HG03108 (cell line): ENCODE data around the gene ACOXL.
A peak's percentile ranks its signal among the peaks of the same experiment; 100 is the strongest.
"Not testable (repeated sequence)": the region's sequence is repeated elsewhere in the genome, so short reads cannot be mapped to it uniquely, and the experiment has no call there.

Source experiments
- ATAC-seq: cut with Tn5 transposase; IDR thresholded peaks from one replicate; pipeline ENCODE4 v1.9.1; 2021; ENCODE audit warnings: moderate library complexity; ENCODE audit not compliant: unreplicated experiment

Gene ACOXL

GRCh38 chr2:110852541-110853263 lies 120.3 kb downstream of the ACOXL start:
- no peak for ATAC-seq

- no peak for ATAC-seq
These were observed 121.1 kb downstream of the ACOXL start for GRCh38 chr2:110853516-110853915.

- ATAC-seq = no peak
These were observed 121.6 kb downstream of the ACOXL start for GRCh38 chr2:110853948-110854347.

DNA sequence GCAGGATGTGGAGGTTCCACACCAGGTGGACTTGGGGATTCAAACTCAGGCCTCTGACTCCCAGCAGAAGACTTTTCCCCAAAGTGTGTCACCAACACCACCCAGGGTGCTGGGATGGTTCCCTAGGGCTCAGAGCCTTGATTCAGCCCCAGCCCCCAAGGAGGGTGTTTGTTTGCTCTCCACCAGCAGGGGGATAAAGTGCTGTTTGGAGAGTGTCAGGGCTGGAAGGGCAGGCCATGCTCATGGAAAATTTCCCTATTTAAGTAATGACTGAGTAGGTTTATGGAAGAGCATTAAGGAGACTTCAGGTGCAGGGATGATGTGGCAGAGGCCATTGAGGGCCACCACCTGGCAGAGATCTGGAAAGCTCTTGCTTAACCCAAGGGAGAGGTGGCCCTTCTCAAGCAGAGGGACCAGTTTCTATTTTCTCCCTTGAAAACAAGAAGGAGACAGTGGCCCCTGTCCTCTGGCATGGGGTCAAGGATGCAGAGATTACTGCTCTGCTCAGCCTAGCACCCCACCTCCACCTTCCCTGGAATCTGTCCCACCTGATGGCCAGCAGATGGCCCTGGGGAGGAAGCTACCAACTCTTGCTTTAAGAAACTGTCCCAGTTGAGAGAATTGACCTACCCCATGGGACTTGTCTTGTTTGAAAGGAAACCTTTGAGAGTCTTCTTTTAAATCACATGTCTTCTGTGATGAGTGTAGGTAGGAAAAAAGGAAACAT lies 122.1 kb downstream of the ACOXL start:
- no peak for ATAC-seq

DNA sequence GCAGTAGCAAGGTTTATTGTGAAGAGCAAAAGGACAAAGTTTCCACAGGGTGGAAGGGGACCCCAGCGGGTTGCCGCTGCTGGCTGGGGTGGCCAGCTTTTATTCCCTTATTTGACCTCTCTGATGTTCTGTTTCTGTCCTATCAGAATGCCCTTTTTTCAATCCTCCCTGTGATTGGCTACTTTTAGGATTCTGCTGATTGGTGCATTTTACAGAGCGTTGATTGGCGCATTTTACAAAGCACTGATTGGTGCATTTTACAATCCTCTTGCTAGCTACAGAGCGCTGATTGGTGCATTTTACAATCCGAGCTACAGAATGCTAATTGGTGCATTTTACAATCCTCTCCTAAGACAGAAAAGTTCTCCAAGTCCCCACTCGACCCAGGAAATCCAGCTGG lies 123.5 kb downstream of the ACOXL start:
- ATAC-seq = not testable (repeated sequence)

DNA sequence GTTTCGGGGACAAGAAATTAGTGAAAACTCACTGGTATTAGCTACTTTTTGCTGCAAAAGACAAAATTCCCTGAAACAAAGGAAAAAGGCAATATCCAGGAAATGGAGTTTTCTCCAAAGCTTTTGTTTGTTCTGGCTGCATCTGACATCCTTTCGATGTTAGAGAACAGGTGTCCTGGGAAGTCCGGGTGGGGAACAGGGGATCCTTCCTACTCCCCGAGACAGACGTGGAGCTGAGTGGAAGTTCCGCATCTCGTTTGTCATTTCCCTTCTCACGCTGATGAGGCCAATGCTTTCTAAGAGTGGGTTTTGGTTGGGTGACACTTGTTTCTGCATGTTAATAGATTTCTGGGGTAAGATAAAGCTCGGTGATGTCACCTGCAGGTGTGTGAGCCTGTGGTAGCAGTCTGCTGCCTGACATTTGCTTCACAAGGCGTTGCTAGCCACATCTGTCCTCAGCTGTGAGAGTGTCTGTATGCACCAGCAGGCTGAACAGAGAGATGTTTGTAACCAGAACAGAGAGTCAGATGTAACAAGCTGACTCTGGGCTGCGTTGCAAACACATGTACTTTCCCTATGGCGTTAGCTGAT lies 125.9 kb downstream of the ACOXL start:
- peak; percentile 76 for ATAC-seq

DNA sequence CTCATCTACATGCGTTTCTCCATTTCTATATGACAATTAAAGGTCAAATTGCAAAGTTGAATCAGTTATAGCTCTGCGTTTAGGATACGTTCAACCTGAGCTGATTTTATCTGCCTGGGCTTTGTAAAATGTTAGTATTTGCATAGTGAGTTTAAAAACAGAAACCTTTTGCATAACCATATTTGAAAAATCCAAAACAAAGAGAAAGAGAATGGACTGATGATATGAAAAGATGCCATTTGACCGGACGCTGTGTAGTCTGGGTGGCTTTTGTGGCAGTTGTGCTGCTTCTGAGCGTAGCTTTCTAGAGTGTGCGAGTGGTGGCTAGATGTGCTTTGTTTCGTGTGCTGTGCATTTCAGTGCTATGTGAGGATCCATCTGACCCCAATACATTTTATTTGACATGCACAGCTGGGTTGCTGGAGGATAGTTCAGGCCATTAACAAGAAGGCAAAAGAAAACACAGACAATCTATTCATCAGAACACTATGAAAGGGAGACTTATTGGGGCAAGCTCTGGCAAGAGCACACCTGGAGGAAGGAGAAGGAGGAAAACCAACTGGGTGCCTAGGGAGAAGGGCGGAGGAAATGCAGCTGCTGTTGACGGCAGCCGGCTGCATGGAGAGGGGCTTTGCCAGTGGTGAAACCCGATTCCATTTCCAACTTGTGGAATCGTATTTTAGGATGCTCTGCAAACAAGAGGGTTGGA lies 126.8 kb downstream of the ACOXL start:
- no peak for ATAC-seq

DNA sequence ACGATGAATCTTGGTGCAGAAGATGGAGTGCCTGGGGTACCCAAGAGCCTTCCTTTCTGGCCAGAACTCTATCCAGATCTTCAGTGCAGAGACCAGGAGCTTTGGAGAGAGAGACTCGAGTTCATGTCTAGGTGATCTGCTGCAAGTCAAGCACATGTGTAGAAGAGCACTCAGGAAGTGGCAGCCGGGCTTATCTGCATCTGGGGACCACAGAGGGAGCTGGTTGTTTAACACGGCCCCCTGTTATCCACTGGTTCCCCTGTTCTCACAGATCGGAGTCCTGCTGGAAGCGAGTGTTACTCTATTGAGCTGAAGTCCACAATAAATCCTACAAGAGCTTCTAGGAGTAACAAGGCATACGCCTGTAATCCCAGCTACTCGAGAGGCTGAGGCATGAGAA lies 128.3 kb downstream of the ACOXL start:
- no peak for ATAC-seq

DNA sequence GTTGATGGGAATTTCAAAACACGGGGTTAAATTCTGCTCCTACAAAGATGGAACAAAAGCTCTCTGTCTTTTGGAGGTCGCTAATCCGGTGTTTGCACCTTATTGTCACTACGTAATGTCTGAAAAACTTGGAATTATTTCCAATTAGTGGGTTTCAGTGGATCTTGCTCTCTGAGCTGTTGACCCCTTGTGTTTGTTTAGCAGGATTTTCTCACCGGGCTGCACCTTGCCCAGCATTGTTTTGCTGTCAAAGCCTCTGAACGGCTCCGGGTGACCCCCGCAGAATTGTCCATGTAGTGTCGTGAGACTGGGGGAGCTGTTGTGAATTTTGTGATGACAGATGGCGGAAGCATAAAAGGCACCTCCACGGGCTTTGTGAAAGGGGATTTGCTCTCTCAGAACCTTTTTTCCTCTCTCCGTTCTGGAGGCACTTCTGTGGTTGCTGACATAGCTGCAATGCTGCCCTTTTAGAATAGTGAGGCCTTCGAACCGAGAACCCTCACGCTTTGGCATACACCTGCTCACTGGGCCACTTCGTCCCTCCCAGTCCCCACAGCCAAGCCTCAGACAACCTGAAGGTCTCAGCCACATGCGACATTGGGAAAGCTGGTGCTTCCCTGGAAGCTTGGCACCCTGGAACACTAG lies 129.4 kb downstream of the ACOXL start:
- ATAC-seq = no peak

DNA sequence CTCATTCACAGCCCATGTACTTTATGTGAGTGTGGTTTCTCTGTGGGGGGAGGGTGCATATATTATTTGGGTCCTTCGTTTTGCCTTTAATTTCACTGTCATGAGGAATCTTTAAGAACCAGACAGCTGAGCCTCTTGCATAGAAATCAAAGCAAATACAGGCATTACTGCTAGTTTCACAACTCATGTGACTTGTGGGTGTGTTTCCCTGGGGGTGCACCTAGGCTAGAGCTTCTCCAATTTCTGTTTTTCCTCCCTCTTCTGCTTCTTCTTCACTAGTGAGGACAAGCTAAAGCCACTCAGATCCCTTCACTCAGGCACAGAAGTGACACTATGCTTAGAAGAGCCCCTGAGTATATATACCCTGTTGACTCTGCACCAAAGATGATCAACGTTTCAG lies 131.4 kb downstream of the ACOXL start:
- ATAC-seq = no peak

GRCh38 chr2:110864176-110864575 lies 131.8 kb downstream of the ACOXL start:
- no peak for ATAC-seq

GRCh38 chr2:110864731-110865130 lies 132.4 kb downstream of the ACOXL start:
- no peak for ATAC-seq

DNA sequence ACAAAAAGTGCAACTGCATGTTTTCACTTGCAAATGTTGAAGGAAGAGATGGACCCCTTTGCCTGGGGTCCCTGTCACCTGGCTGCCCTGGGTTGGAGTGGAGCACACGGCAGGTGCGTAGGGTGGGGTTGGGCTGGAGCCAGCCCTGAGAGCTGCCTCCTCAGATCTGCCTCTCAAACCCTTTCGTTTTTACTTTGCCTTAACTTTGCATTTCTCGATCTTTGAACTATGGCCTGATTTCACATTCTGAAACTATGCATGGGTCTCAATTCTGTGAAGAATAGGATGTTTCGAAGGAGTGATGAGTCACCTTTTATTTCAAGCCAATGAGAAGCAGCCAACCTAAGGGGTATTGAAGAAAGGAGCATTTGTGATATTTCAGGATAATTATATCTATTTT lies 132.8 kb downstream of the ACOXL start:
- peak; percentile 89 for ATAC-seq

DNA sequence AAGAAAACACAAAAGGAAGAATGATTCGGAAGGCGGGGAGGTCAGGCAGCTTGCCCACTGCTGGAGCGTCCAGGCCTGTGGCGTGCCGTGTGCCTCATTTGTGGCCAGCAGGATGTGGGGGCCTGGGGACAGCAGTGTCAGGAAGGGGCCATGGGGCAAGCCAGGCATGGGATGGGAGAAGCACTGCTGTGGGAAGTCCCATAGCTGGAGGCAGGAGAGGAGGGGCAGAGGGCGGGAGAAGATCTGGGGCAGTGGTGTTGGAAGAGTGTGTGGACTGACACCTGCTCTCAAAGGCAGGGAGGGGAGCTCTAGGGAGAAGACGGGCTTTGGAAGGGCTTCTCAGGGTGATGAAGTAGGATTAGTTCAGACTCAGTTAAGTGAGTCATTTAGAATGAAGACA lies 133.7 kb downstream of the ACOXL start:
- no peak for ATAC-seq

- no peak for ATAC-seq
These were observed 134.1 kb downstream of the ACOXL start for GRCh38 chr2:110866466-110866865.

DNA sequence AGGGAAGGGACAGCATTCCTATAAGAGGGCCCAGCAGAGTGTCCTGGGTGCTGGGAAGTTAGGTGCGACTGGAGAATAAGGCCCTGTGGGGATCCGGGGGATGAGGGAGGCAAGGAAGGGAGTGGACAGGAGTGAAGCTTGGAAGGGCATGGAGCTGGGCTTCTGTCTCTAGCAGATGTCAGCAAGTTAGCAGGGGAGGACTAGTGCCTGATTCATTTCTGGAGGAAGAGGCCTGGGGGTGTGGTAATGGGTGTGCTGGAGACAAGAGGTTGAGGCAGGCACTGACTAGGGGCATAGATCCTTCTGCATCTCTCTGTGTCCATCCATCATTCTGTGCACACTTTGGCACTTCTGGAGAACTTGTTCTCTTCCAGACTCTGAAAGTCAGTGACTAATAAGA lies 134.7 kb downstream of the ACOXL start:
- ATAC-seq = no peak

- ATAC-seq = no peak
These were observed 136.6 kb downstream of the ACOXL start for GRCh38 chr2:110868971-110869370.

GRCh38 chr2:110869472-110870446 lies 137.4 kb downstream of the ACOXL start:
- no peak for ATAC-seq

- no peak for ATAC-seq
These were observed 138.2 kb downstream of the ACOXL start for GRCh38 chr2:110870545-110870944.

DNA sequence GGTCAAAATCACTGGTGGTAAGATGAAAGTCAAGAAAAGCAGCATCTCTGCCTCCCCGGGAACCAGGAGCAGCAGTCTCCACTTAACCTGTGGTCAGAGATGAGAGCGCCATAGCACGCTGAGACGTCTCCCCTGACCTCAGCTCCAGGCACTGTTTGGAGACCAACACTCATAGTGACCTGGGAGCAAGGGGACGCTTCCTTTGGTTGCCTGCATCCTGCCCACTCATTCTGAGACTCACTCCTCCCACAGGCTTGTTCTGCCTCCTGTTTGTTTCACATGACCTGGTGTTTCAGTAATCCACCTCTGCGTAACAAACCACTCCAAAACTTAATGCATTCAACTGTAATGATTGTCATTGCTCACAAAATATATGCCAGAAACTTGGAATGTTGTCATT lies 139.3 kb downstream of the ACOXL start:
- no peak for ATAC-seq
